HepG2 (cell line): Measurements from ENCODE around the gene TRIO. TPM values are rescaled to one million over a fixed set of nuclear protein-coding genes. Genes with fewer than 3 reads are reported as not detected.

Source experiments
- ATAC-seq: fragments of 200-7000 bp; cut with Tn5 transposase; 3 replicates; pipeline ENCODE4 v1.9.1; 2020; ENCODE audit warnings: mild to moderate bottlenecking, moderate library complexity
- BruUV-seq: library from RNA; stranded (reverse); fragments of 400-500 nt; replicated peaks from 2 replicates; lab custom pipeline; 2021; lab: Mats Ljungman, UMichigan
- CTCF ChIA-PET: fragments of 300-600 bp; formaldehyde crosslinking; extraction: SDS; loops from one replicate; lab custom pipeline; 2021; ENCODE audit warnings: low total read pairs, inconsistent platforms, low intra/inter-chr PET ratio; lab: Yijun Ruan, JAX
- POLR2A ChIA-PET: fragments of 350-600 bp; sonication (Branson Sonifier 250); formaldehyde crosslinking; loops from one replicate; lab custom pipeline; 2020; ENCODE audit warnings: antibody characterized with exemption, inconsistent platforms; lab: Yijun Ruan, JAX
- DNase-seq: peaks from one replicate; pipeline ENCODE4 v3.0.0-alpha.2; 2015; ENCODE audit warnings: low spot score
- FAIRE-seq: peaks from 3 replicates; lab custom pipeline; 2011; peaks lifted over from hg19 to GRCh38; lab: Jason Lieb, UNC
- H2AFZ ChIP-seq: one replicate; pipeline ENCODE4 v1.6.1; 2011; ENCODE audit warnings: low read length, inconsistent platforms
- H3K27ac ChIP-seq: fragments of 300-600 bp; 3 replicates; pipeline ENCODE4 v1.8.0; 2011; ENCODE audit warnings: mixed run types, mild to moderate bottlenecking, mixed read lengths, low read length, inconsistent platforms; ENCODE audit not compliant: insufficient read depth; ENCODE audit errors: extremely low read length
- H3K27me3 ChIP-seq, 2 experiments: fragments of 200-600 bp in 1 of 2; 2 replicates in 1 of 2; 3 replicates in 1 of 2; pipeline versions ENCODE4 v1.6.0 to v1.8.0; 2011; ENCODE audit warnings: low read length in 2 of 2, mild to moderate bottlenecking in 2 of 2, moderate library complexity in 2 of 2, inconsistent platforms in 1 of 2; ENCODE audit not compliant: insufficient read depth in 2 of 2, control insufficient read depth in 1 of 2
- H3K36me3 ChIP-seq, 2 experiments: fragments of 200-600 bp in 1 of 2; replicated peaks in 1 of 2; 2 replicates in 1 of 2; 3 replicates in 1 of 2; pipeline versions ENCODE4 v1.5.1 to v1.8.0; 2011; ENCODE audit warnings: low read length in 2 of 2, inconsistent platforms in 1 of 2; ENCODE audit not compliant: insufficient read depth in 2 of 2, control insufficient read depth in 1 of 2
- H3K4me1 ChIP-seq: 2 replicates; pipeline ENCODE4 v1.5.1; 2012; ENCODE audit warnings: low read length, inconsistent platforms; ENCODE audit not compliant: insufficient read depth
- H3K4me2 ChIP-seq: 2 replicates; pipeline ENCODE4 v1.6.0; 2011; ENCODE audit warnings: low read depth, low read length, inconsistent platforms
- H3K4me3 ChIP-seq, 3 experiments: fragments of 200-600 bp in 1 of 3; sonication (generic), shearing (Covaris generic) in 1 of 3; replicated peaks in 1 of 3; 2 replicates each; pipeline ENCODE4 v1.5.1; 2011 to 2016; ENCODE audit warnings: low read length in 3 of 3, inconsistent platforms in 2 of 3, low read depth in 2 of 3, mild to moderate bottlenecking in 2 of 3, control low read depth in 1 of 3, mixed read lengths in 1 of 3; ENCODE audit not compliant: insufficient read depth in 1 of 3
- H3K79me2 ChIP-seq: one replicate; pipeline ENCODE4 v1.6.1; 2011; ENCODE audit warnings: low read length, inconsistent platforms; ENCODE audit not compliant: insufficient read depth
- H3K9ac ChIP-seq: 2 replicates; pipeline ENCODE4 v1.6.0; 2011; ENCODE audit warnings: mild to moderate bottlenecking, low read depth, low read length, inconsistent platforms; ENCODE audit not compliant: insufficient read depth
- H3K9me3 ChIP-seq: 2 replicates; pipeline ENCODE4 v1.5.1; 2012; ENCODE audit warnings: mild to moderate bottlenecking, low read length
- H4K20me1 ChIP-seq: 2 replicates; pipeline ENCODE4 v1.6.0; 2011; ENCODE audit warnings: inconsistent platforms, mild to moderate bottlenecking, low read length, moderate library complexity; ENCODE audit not compliant: insufficient read depth
- CBX5 ChIP-seq: sonication (generic); formaldehyde crosslinking; IDR thresholded peaks from 2 replicates; pipeline ENCODE4 v1.4.0; 2020; ENCODE audit warnings: missing genetic modification reagents, borderline replicate concordance
- CEBPB ChIP-seq: IDR thresholded peaks from 2 replicates; pipeline ENCODE4 v1.6.1; 2011; ENCODE audit warnings: low read depth, low read length, improper control_type of control experiment, borderline replicate concordance
- CHCHD3 ChIP-seq: sonication (generic); formaldehyde crosslinking; IDR thresholded peaks from 2 replicates; pipeline ENCODE4 v1.8.0; 2022; ENCODE audit warnings: mild to moderate bottlenecking, missing genetic modification reagents, moderate library complexity
- EEA1 ChIP-seq: sonication (generic); formaldehyde crosslinking; IDR thresholded peaks from 2 replicates; pipeline ENCODE4 v1.5.1; 2020; ENCODE audit warnings: mild to moderate bottlenecking, missing genetic modification reagents, borderline replicate concordance
- GABPB1 ChIP-seq: IDR thresholded peaks from 2 replicates; pipeline ENCODE4 v1.6.1; 2016; ENCODE audit warnings: mild to moderate bottlenecking, missing genetic modification reagents, moderate library complexity, missing compliant biosample characterization
- GTF3A ChIP-seq: sonication (generic); formaldehyde crosslinking; conservative IDR thresholded peaks from 2 replicates; pipeline ENCODE4 v1.4.0; 2020; ENCODE audit warnings: mild to moderate bottlenecking, missing genetic modification reagents
- HNRNPH1 ChIP-seq: fragments of 200-400 bp; formaldehyde crosslinking; optimal IDR thresholded peaks from 2 replicates; pipeline ENCODE3; 2017; ENCODE audit warnings: mild to moderate bottlenecking, low read depth, low read length
- MYPOP ChIP-seq: sonication (generic); formaldehyde crosslinking; IDR thresholded peaks from 2 replicates; pipeline ENCODE4 v1.8.1; 2023; ENCODE audit warnings: mild to moderate bottlenecking, moderate library complexity, missing genetic modification reagents
- NBN ChIP-seq: fragments of 450-650 bp; conservative IDR thresholded peaks from 2 replicates; pipeline ENCODE4 v1.6.1; 2017
- PBX3 ChIP-seq: sonication (generic); formaldehyde crosslinking; IDR thresholded peaks from 2 replicates; pipeline ENCODE4 v1.8.1; 2023; ENCODE audit warnings: missing genetic modification reagents, inconsistent platforms, borderline replicate concordance
- PHF21A ChIP-seq: sonication (generic); formaldehyde crosslinking; IDR thresholded peaks from 2 replicates; pipeline ENCODE4 v1.5.0; 2020; ENCODE audit warnings: mild to moderate bottlenecking, missing genetic modification reagents
- SATB2 ChIP-seq: sonication (generic); formaldehyde crosslinking; IDR thresholded peaks from 2 replicates; pipeline ENCODE4 v1.5.0; 2020; ENCODE audit warnings: missing genetic modification reagents
- SMARCC2 ChIP-seq: fragments of 450-650 bp; IDR thresholded peaks from 2 replicates; pipeline ENCODE4 v1.6.1; 2017; ENCODE audit warnings: antibody characterized with exemption, mild to moderate bottlenecking
- ZBTB38 ChIP-seq: sonication (generic); formaldehyde crosslinking; IDR thresholded peaks from 2 replicates; pipeline ENCODE4 v1.5.1; 2020; ENCODE audit warnings: mild to moderate bottlenecking, missing genetic modification reagents
- ZBTB39 ChIP-seq: sonication (generic); formaldehyde crosslinking; IDR thresholded peaks from 2 replicates; pipeline ENCODE4 v1.5.0; 2020; ENCODE audit warnings: missing genetic modification reagents
- ZFYVE20 ChIP-seq: sonication (generic); formaldehyde crosslinking; IDR thresholded peaks from 2 replicates; pipeline ENCODE4 v1.8.0; 2023; ENCODE audit warnings: low read depth, mild to moderate bottlenecking, moderate library complexity, missing genetic modification reagents, borderline replicate concordance
- ZNF20 ChIP-seq: sonication (generic); formaldehyde crosslinking; IDR thresholded peaks from 2 replicates; pipeline ENCODE4 v1.4.0; 2020; ENCODE audit warnings: mild to moderate bottlenecking, moderate library complexity, missing genetic modification reagents
- ZNF816 ChIP-seq: sonication (generic); formaldehyde crosslinking; IDR thresholded peaks from 2 replicates; pipeline ENCODE4 v1.8.0; 2022; ENCODE audit warnings: missing genetic modification reagents, mild to moderate bottlenecking, borderline replicate concordance
- ZSCAN20 ChIP-seq: sonication (generic); formaldehyde crosslinking; IDR thresholded peaks from 2 replicates; pipeline ENCODE4 v1.4.0; 2020; ENCODE audit warnings: missing genetic modification reagents, mild to moderate bottlenecking, borderline replicate concordance
- WGBS: methylation state at CpG from one replicate; pipeline ENCODE4 v1.1.6; 2017; ENCODE audit warnings: low lambda C conversion rate; 5-methylcytosine and 5-hydroxymethylcytosine counted together
- in situ Hi-C: cut with HindIII; loops from 2 replicates; pipeline ENCODE4 v1.10.0; 2017; ENCODE audit warnings: low pct_unique_long_range_greater_than_20kb; ENCODE audit not compliant: extremely low pct_ligation_motif_present
- intact Hi-C: fragments of 100-400 bp; cut with micrococcal nuclease; formaldehyde crosslinking; loops from one replicate; pipeline ENCODE4 v1.10.0; 2022; ENCODE audit not compliant: unreplicated experiment
- polyA plus RNA-seq, 8 experiments: library from polyadenylated mRNA; depleted of rRNA in 3 of 8; stranded (reverse) in 7 of 8; unstranded in 1 of 8; fragments of >200 nt; fragmentation: Illumina TruSeq in 4 of 8; extraction: Trizol in 4 of 8; gene quantifications; 2 replicates each; pipeline versions ENCODE4 v1.2.1 to v1.2.3, GENCODE V29; 2011 to 2016; ENCODE audit warnings: low read depth in 4 of 8, missing spikeins in 1 of 8, mixed read lengths in 1 of 8; ENCODE audit not compliant: insufficient read depth in 1 of 8
- total RNA-seq, 5 experiments: library from RNA; depleted of rRNA; stranded (reverse); fragments of >200 nt; fragmentation: Illumina TruSeq; extraction: Trizol; gene quantifications; 2 replicates each; pipeline ENCODE4 v1.2.3, GENCODE V29; 2016; ENCODE audit warnings: low read depth in 1 of 5
- TF ChIP-seq, protein P1 (sequence below): sonication (generic); formaldehyde crosslinking; IDR thresholded peaks from 2 replicates; pipeline ENCODE4 v1.4.0; 2020; ENCODE audit warnings: missing genetic modification reagents

Gene TRIO
- total and polyA plus RNA-seq, 2 of the 13 experiments (the other 11 are each of a cell fraction or from before 2014, with no cell fraction given) = 45.2 to 45.9 TPM

DNA sequence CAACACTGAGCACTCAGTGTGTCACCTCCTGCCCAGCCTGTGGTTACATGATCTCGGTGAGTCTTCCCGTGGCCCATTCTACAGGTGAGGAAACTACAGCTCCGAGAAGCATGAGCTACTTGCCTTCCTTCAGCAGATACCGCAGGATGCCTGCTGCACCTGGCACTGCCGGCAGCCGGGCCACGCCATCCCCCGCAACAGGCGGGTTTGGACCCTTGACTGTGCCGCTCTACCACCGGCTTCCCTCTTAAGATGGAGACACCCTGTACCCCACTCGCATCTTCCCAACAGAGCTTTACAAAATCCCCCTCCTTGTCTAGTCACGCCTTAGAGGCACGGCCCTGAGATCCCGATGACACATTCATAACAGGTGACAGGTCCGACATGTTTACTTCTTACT is 363.5 kb downstream of the TRIO start:
- Histone ChIP-seq H3K27ac (no peak overlapping the region), H3K9me3 (no peaks in the 10 kb centered on the region), H4K20me1 (no peaks in the 10 kb centered on the region), H3K27me3 (no peaks in the 10 kb centered on the region), H3K36me3 (peaks cover 17 to 24% of the 10 kb centered on the region in 2 experiments), H3K4me1 (no peaks in the 10 kb centered on the region), H2AFZ (no peak overlapping the region), H3K4me2 (no peak overlapping the region), H3K9ac (no peak overlapping the region), H3K4me3 (no peak overlapping the region), H3K79me2 (no peaks in the 10 kb centered on the region)
- 95% methylated on average over 16 of the region's 16 CpGs for WGBS
- FAIRE-seq (no peak), DNase-seq (no peak), ATAC-seq (no peak)
- intact Hi-C loops (no loop called here), in situ Hi-C loops (no loop called here)
- TF ChIP-seq PBX3 = no peak
- TF ChIP-seq HNRNPH1 = no peak
- TF ChIP-seq ZBTB38 (CRISPR knock-in tag) = no peak
- TF ChIP-seq CHCHD3 = no peak
- no peak for TF ChIP-seq SMARCC2
- no peak for TF ChIP-seq ZBTB39 (CRISPR knock-in tag)
- no peak for TF ChIP-seq ZNF816 (CRISPR knock-in tag)
- no peak for TF ChIP-seq GTF3A
- TF ChIP-seq NBN = no peak
- TF ChIP-seq ZFYVE20 (CRISPR knock-in tag) = no peak
- no peak for TF ChIP-seq ZSCAN20
- no peak for TF ChIP-seq SATB2 (CRISPR knock-in tag)
- TF ChIP-seq, protein P1, sequence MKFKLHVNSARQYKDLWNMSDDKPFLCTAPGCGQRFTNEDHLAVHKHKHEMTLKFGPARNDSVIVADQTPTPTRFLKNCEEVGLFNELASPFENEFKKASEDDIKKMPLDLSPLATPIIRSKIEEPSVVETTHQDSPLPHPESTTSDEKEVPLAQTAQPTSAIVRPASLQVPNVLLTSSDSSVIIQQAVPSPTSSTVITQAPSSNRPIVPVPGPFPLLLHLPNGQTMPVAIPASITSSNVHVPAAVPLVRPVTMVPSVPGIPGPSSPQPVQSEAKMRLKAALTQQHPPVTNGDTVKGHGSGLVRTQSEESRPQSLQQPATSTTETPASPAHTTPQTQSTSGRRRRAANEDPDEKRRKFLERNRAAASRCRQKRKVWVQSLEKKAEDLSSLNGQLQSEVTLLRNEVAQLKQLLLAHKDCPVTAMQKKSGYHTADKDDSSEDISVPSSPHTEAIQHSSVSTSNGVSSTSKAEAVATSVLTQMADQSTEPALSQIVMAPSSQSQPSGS = no peak
- no peak for TF ChIP-seq EEA1 (CRISPR knock-in tag)
- TF ChIP-seq MYPOP (CRISPR knock-in tag) = no peak
- TF ChIP-seq PHF21A (CRISPR knock-in tag) = no peak
- no peak for TF ChIP-seq CBX5 (CRISPR knock-in tag)
- no peak for TF ChIP-seq CEBPB
- TF ChIP-seq GABPB1 (CRISPR knock-in tag) = no peak
- TF ChIP-seq ZNF20 = no peak
- no TSS peak for BruUV-seq
- POLR2A ChIA-PET = no interaction called here
- CTCF ChIA-PET = no interaction called here
